Measurements from ENCODE around the gene DAPK2. TPM values are rescaled to one million over a fixed set of nuclear protein-coding genes. Genes with fewer than 3 reads are reported as not detected.

Gene DAPK2
- total and polyA plus RNA-seq, 9 donors = 0.77 to 6.2 (median 2.0) TPM

DNA sequence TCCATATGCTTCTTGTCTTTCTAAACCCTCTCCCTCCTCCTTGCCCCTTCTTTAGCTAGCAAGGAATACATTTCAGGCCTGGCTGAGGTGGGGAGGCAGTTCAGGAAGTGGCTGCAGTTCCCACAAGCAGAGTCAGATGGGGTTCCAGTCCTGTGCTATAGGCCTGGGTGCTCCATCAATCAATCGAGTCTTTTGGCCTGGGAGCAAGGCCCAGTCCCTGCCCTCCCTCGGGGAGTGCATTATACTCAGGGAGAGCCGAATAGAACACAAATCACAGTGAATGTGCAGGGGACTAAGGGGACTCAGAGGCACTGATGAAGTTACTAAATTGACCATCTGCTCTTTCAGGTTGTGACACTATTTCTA is 154.5 kb downstream of the DAPK2 start:
- intact Hi-C loops (cut with DNase I) = loop anchor here in 2 of 4 donors (5.0 to 10.0 kb wide), 2 partner anchors 127 to 139 kb away; no protein-coding TSS in a partner anchor
- Histone ChIP-seq H3K36me3 (no peaks in the 10 kb centered on the region), H3K4me3 (no peak overlapping the region), H3K9me3 (no peaks in the 10 kb centered on the region), H3K4me1 (ENCODE audit: insufficient read depth) (peaks cover 5% of the 10 kb centered on the region), H3K27ac (no peak overlapping the region), H3K27me3 (no peaks in the 10 kb centered on the region)
- TF ChIP-seq, protein P1, sequence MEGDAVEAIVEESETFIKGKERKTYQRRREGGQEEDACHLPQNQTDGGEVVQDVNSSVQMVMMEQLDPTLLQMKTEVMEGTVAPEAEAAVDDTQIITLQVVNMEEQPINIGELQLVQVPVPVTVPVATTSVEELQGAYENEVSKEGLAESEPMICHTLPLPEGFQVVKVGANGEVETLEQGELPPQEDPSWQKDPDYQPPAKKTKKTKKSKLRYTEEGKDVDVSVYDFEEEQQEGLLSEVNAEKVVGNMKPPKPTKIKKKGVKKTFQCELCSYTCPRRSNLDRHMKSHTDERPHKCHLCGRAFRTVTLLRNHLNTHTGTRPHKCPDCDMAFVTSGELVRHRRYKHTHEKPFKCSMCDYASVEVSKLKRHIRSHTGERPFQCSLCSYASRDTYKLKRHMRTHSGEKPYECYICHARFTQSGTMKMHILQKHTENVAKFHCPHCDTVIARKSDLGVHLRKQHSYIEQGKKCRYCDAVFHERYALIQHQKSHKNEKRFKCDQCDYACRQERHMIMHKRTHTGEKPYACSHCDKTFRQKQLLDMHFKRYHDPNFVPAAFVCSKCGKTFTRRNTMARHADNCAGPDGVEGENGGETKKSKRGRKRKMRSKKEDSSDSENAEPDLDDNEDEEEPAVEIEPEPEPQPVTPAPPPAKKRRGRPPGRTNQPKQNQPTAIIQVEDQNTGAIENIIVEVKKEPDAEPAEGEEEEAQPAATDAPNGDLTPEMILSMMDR (IDR thresholded peaks at IDR 0.05) = no peak
- no peak for TF ChIP-seq EP300 (IDR thresholded peaks at IDR 0.05)
- TF ChIP-seq POLR2A (IDR thresholded peaks at IDR 0.05) = no peak
- WGBS, 3 donors = 52 to 70% (median 58%) methylated on average over 3 of the region's 3 CpGs
- no peak for DNase-seq

DNA sequence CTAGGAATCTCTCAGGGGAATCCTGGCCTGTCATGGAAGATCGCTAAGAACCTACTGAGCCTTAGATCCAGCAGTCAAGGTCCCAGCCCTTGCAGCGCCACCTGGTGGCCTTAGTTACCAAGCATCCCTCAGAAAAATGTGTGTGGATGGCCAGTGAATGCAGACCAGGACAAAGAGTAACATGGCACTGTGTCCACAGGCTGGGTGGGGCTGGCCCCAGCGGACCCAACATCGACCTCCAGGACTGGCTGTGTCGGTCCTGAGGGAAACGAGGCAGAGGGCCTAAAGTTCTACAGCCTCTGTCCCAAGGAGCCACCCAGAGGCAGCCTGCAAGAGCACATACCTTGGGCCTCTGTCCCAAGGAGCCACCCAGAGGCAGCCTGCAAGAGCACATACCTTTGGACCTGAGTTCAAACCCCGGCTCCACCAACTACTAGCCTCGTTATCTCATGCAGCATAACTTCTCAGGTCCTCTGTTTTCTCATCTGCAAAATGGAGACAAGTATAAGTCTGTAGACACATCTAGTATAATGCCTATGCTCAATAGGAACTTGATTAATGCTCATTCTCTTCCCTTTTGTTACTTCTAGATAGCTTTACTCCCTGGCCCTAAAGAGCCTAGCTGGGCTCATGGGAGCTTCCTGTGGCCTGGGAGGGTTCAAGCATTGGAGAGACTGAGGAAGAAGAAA is 155.1 kb downstream of the DAPK2 start:
- Histone ChIP-seq H3K4me3 (no peak overlapping the region), H3K4me1 (ENCODE audit: insufficient read depth) (no peaks in the 10 kb centered on the region), H3K27me3 (no peaks in the 10 kb centered on the region), H3K27ac (no peak overlapping the region), H3K9me3 (no peaks in the 10 kb centered on the region), H3K36me3 (no peaks in the 10 kb centered on the region)
- WGBS, 3 donors = 39 to 43% (median 41%) methylated on average over 8 of the region's 8 CpGs
- peak; percentile 39 to 81 (median 69) for DNase-seq
- TF ChIP-seq, protein P1 (IDR thresholded peaks at IDR 0.05) = peak; percentile 23 to 46 (median 44)
- TF ChIP-seq POLR2A (IDR thresholded peaks at IDR 0.05) = no peak
- intact Hi-C loops (cut with DNase I) = loop anchor here in 2 of 4 donors (5.0 to 10.0 kb wide), 2 partner anchors 126 to 139 kb away; no protein-coding TSS in a partner anchor

DNA sequence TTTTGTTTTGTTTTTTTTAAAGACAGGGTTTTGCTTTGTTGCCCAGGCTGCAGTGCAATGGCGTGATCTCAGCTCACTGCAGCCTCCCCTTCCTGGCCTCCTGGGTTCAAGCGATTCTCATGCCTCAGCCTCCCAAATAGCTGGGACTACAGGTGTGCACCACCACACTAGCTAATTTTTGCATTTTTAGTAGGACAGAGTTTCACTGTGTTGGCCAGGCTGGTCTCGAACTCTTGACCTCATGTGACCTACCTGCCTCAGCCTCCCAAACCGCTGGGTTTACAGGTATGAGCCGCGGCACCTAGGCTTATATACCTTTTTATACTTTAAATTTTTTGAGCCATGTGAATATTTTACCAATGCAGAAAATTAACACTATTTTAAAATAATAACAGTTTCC is 155.7 kb downstream of the DAPK2 start:
- TF ChIP-seq POLR2A (IDR thresholded peaks at IDR 0.05) = no peak
- no peak for TF ChIP-seq EP300 (IDR thresholded peaks at IDR 0.05)
- TF ChIP-seq, protein P1 (IDR thresholded peaks at IDR 0.05) = no peak
- H3K9me3 ChIP-seq = no peaks in the 10 kb centered on the region
- H3K27ac ChIP-seq = no peak overlapping the region
- no peaks in the 10 kb centered on the region for H3K27me3 ChIP-seq
- no peaks in the 10 kb centered on the region for H3K36me3 ChIP-seq
- no peaks in the 10 kb centered on the region for H3K4me1 ChIP-seq (ENCODE audit: insufficient read depth)
- H3K4me3 ChIP-seq = no peak overlapping the region
- no peak for DNase-seq
- WGBS, 3 donors = 91 to 95% (median 94%) methylated on average over 6 of the region's 6 CpGs
- intact Hi-C loops (cut with DNase I) = loop anchor here in 2 of 4 donors (5.0 to 10.0 kb wide), 2 partner anchors 126 to 138 kb away; no protein-coding TSS in a partner anchor

DNA sequence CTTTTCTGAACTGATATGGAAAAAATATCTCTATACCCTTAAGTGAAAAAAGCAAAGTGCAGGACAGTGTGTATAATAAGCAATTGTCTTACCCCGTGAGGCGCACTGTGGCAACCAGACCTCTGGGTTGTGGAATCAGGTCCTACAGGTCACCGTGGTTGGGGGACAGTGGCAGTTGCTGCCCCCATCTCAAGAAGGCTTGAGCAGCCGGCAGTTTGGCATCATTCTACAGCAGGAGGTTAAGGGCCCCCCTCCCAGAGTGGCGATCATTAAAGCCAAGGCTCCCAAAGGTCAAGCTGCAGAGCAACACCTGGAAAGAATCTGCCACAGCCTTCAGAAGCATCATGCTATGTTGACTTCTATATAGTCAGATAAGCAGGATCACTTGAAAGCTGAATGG is 156.5 kb downstream of the DAPK2 start:
- DNase-seq = no peak
- Histone ChIP-seq H3K9me3 (no peaks in the 10 kb centered on the region), H3K27me3 (no peaks in the 10 kb centered on the region), H3K4me1 (ENCODE audit: insufficient read depth) (no peaks in the 10 kb centered on the region), H3K36me3 (no peaks in the 10 kb centered on the region), H3K27ac (no peak overlapping the region), H3K4me3 (no peak overlapping the region)
- TF ChIP-seq, protein P1 (IDR thresholded peaks at IDR 0.05) = no peak
- no peak for TF ChIP-seq EP300 (IDR thresholded peaks at IDR 0.05)
- TF ChIP-seq POLR2A (IDR thresholded peaks at IDR 0.05) = no peak
- 81 to 84% (median 83%) methylated on average over 5 of the region's 5 CpGs for WGBS, 3 donors
- intact Hi-C loops (cut with DNase I) = loop anchor here in 2 of 4 donors (5.0 to 10.0 kb wide), 2 partner anchors 125 to 138 kb away; no protein-coding TSS in a partner anchor
